Right lobe of liver (tissue), 6 donors: ENCODE measurements around the gene HDLBP. TPM values are rescaled to one million over a fixed set of nuclear protein-coding genes. Genes with fewer than 3 reads are reported as not detected.

Experiments
- ATAC-seq, 4 donors: fragments of 200-7000 bp; cut with Tn5 transposase; one replicate each; pipeline ENCODE4 v1.9.1; 2020; ENCODE audit warnings: mild to moderate bottlenecking in 4 of 4, moderate library complexity in 4 of 4
- DNase-seq, 3 donors: peaks; one replicate each; pipeline ENCODE4 v3.0.0-alpha.2; 2020
- H3K27ac ChIP-seq, 3 donors: fragments of 200-600 bp; one replicate each; pipeline ENCODE4 v1.8.0; 2022
- H3K27me3 ChIP-seq, 2 donors: fragments of 200-600 bp; one replicate each; pipeline ENCODE4 v1.8.0; 2022
- H3K36me3 ChIP-seq, 4 donors: fragments of 200-600 bp; sonication (generic) in 1 of 4; one replicate each; pipeline versions ENCODE4 v1.5.1 to v1.8.0; 2017 to 2022; ENCODE audit warnings: control low read depth in 1 of 4
- H3K4me1 ChIP-seq, 4 donors: fragments of 200-600 bp; sonication (generic) in 1 of 4; one replicate each; pipeline versions ENCODE4 v1.5.1 to v1.8.0; 2017 to 2022; ENCODE audit warnings: control low read depth in 1 of 4
- H3K4me3 ChIP-seq, 3 donors: fragments of 200-600 bp; one replicate each; pipeline ENCODE4 v1.8.0; 2022
- H3K9me3 ChIP-seq, 4 donors: fragments of 200-600 bp; sonication (generic) in 1 of 4; one replicate each; pipeline versions ENCODE4 v1.5.1 to v1.8.0; 2017 to 2022; ENCODE audit warnings: control low read depth in 1 of 4
- POLR2A ChIP-seq: fragments of 450-650 bp; IDR thresholded peaks from one replicate; pipeline ENCODE4 v1.6.1; 2017; ENCODE audit warnings: antibody characterized with exemption, mild to moderate bottlenecking
- WGBS: methylation state at CpG from one replicate; pipeline ENCODE4 v1.1.6; 2018; ENCODE audit warnings: low coverage, low lambda C conversion rate; ENCODE audit not compliant: insufficient coverage; ENCODE audit errors: missing lambda C conversion rate; 5-methylcytosine and 5-hydroxymethylcytosine counted together
- intact Hi-C, 2 donors: fragments of 100-400 bp; cut with DNase I; formaldehyde crosslinking; loops; one replicate each; pipeline versions ENCODE4 v1.11.2 to v1.14.1; 2022
- total RNA-seq, 6 experiments: library from RNA; depleted of rRNA in 2 of 6; stranded (reverse); fragments of >200 nt in 2 of 6; fragmentation: NEBNext Ultra II Directional in 3 of 6; extraction: Animal tissue kit (Norgen Biotek cat#: 25700) in 3 of 6; gene quantifications; one replicate each; pipeline versions ENCODE4 v1.1.0 to v1.2.4, GENCODE V29; 2016 to 2023
- TF ChIP-seq, protein P1 (sequence below), 4 donors: fragments of 200-600 bp in 3 of 4; fragments of 450-650 bp in 1 of 4; IDR thresholded peaks; one replicate each; pipeline versions ENCODE4 v1.5.1 to v1.8.0; 2016 to 2022; ENCODE audit warnings: antibody characterized with exemption in 4 of 4, mild to moderate bottlenecking in 2 of 4
- donor health status: DM: no; HTN: yes; CAD: no.
- donor health status: DM: no; HTN: no; CAD: no.
- donor health status: DM: no; HTN: no; CAD: no.
- donor health status: DM: no; HTN: yes; CAD: no.
- donor health status: DM: no; HTN: yes; CAD: no.

The HDLBP gene
- total RNA-seq, 6 experiments from 2014 or later, result 341 to 557 (median 479) TPM

- Histone ChIP-seq H3K9me3 (no peaks in the 10 kb centered on the region), H3K27me3 (no peaks in the 10 kb centered on the region), H3K4me3 (no peak overlapping the region), H3K4me1 (peaks cover 0 to 38% (median 8%) of the 10 kb centered on the region in 4 donors), H3K27ac (no peak overlapping the region), H3K36me3 (no peaks in the 10 kb centered on the region)
- intact Hi-C loops, result no loop called here
- ATAC-seq, result no peak
- no peak for TF ChIP-seq POLR2A
- TF ChIP-seq, protein P1, sequence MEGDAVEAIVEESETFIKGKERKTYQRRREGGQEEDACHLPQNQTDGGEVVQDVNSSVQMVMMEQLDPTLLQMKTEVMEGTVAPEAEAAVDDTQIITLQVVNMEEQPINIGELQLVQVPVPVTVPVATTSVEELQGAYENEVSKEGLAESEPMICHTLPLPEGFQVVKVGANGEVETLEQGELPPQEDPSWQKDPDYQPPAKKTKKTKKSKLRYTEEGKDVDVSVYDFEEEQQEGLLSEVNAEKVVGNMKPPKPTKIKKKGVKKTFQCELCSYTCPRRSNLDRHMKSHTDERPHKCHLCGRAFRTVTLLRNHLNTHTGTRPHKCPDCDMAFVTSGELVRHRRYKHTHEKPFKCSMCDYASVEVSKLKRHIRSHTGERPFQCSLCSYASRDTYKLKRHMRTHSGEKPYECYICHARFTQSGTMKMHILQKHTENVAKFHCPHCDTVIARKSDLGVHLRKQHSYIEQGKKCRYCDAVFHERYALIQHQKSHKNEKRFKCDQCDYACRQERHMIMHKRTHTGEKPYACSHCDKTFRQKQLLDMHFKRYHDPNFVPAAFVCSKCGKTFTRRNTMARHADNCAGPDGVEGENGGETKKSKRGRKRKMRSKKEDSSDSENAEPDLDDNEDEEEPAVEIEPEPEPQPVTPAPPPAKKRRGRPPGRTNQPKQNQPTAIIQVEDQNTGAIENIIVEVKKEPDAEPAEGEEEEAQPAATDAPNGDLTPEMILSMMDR (IDR thresholded peaks at IDR 0.05), result no peak
- no peak for DNase-seq
- WGBS, result 100% methylated on average over 1 of the region's 1 CpG
Measured at GRCh38 chr2:241275504-241275903, 40.0 kb downstream of the HDLBP start.

- Histone ChIP-seq H3K9me3 (no peaks in the 10 kb centered on the region), H3K27me3 (no peaks in the 10 kb centered on the region), H3K27ac (no peak overlapping the region), H3K4me3 (no peak overlapping the region), H3K36me3 (peaks cover 0 to under 1% (median 0%) of the 10 kb centered on the region in 4 donors), H3K4me1 (peaks cover 0 to 41% (median 14%) of the 10 kb centered on the region in 4 donors)
- ATAC-seq (peak in 1 of 4 donors; percentile 2), DNase-seq (no peak)
- TF ChIP-seq, protein P1 (IDR thresholded peaks at IDR 0.05), result no peak
- TF ChIP-seq POLR2A, result no peak
- no CpG with 5 or more reads among the region's 5 CpGs for WGBS
- intact Hi-C loops, result no loop called here
Measured at GRCh38 chr2:241274127-241274526, 41.3 kb downstream of the HDLBP start.

DNA sequence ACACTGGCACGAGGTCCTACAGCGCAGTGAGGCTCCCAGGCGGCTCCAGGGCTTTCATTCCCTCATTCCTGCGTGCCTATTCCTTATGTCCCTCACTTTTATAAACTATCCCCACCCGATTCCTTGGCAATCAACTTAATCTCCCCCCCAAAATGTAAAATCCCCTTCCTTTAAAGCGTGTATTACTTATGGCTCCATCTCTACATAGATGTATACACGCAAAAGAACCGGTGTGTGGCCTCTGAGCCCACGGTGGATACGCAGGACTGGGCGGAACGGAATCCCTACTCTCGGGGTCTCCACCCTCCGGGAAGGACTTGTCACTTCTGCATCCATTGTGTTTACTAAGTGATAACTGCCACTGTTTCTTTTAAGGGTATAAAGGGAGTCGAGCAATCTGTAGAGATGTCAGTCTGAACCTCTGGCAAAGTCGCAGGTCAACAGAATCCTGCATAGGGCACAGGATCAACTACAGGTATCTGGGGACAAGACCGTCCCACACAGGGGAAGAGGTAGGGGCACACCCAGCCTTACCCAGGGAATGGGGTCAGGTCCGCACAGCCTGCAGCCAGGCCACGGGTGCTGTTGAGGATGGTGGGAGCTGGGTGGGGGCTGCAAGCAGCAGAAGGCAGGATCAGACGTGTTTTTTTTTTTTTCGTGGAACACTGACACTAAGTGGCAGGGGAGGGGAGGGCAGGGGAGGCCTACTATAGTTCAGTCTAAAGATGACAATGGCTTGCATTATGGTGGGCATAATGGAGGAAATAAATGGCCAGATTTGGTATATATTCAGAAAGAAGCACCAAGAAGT is 42.1 kb downstream of the HDLBP start:
- Histone ChIP-seq H3K9me3 (no peaks in the 10 kb centered on the region), H3K36me3 (peaks cover 0 to 7% (median 3%) of the 10 kb centered on the region in 4 donors), H3K4me3 (peak overlapping the region; percentile 60 to 88 (median 85)), H3K27ac (peak overlapping the region; percentile 92 to 98 (median 94)), H3K4me1 (peaks cover 0 to 46% (median 16%) of the 10 kb centered on the region in 4 donors), H3K27me3 (no peaks in the 10 kb centered on the region)
- no peak for TF ChIP-seq POLR2A
- TF ChIP-seq, protein P1 (IDR thresholded peaks at IDR 0.05), result no peak
- ATAC-seq, result peak in 3 of 4 donors; percentile 2 to 3 (median 2)
- no peak for DNase-seq
- WGBS, result 54% methylated on average over 18 of the region's 21 CpGs
- intact Hi-C loops, result no loop called here

- intact Hi-C loops, result no loop called here
- DNase-seq (peak; percentile 74 to 80 (median 78)), ATAC-seq (peak; percentile 69 to 84 (median 73))
- H3K27ac ChIP-seq, result peak overlapping the region; percentile 92 to 98 (median 94)
- H3K9me3 ChIP-seq, result no peaks in the 10 kb centered on the region
- peaks cover 0 to 15% (median 9%) of the 10 kb centered on the region in 4 donors for H3K36me3 ChIP-seq
- peak overlapping the region; percentile 60 to 88 (median 85) for H3K4me3 ChIP-seq
- WGBS, result 2% methylated on average over 6 of the region's 102 CpGs
- peaks cover 0 to 50% (median 19%) of the 10 kb centered on the region in 4 donors for H3K4me1 ChIP-seq
- no peaks in the 10 kb centered on the region for H3K27me3 ChIP-seq
- TF ChIP-seq, protein P1 (IDR thresholded peaks at IDR 0.05), result no peak
- no peak for TF ChIP-seq POLR2A
Measured at GRCh38 chr2:241272303-241273209, 42.9 kb downstream of the HDLBP start.
